Measurements from ENCODE around the gene ZNF878. TPM values are rescaled to one million over a fixed set of nuclear protein-coding genes. Genes with fewer than 3 reads are reported as not detected.
"Not testable (repeated sequence)": the region's sequence is repeated elsewhere in the genome, so short reads cannot be mapped to it uniquely, and the experiment has no call there.

ZNF878 gene
- total and polyA plus RNA-seq, 2 of the 13 experiments (the other 11 are each of a cell fraction or from before 2014, with no cell fraction given): 0.46 to 5.2 TPM

DNA sequence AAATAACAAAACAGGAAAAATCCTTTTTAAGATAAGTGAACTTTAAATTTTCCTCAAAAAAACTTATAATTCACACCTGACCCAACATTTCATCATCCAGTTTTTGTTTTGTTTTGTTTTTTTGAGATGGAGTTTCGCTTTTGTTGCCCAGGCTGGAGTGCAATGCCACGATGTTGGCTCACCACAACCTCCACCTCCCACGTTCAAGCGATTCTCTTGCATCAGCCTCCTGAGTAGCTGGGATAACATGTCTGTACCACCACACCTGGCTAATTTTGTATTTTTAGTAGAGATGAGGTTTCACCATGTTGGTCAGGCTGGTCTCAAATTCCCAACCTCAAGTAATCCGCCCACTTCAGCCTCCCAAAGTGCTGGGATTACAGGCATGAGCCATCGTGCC, 30.6 kb upstream of the ZNF878 start:
- ATAC-seq; BruUV-seq (replicated peaks); H3K27ac ChIP-seq (ENCODE audit: extremely low read length, insufficient read depth, low read length); FAIRE-seq; H4K20me1 ChIP-seq (ENCODE audit: insufficient read depth, low read length); H3K9ac ChIP-seq (ENCODE audit: insufficient read depth, low read depth, low read length); intact Hi-C loops (cut with micrococcal nuclease; ENCODE audit: unreplicated experiment); H3K4me2 ChIP-seq (ENCODE audit: low read depth, low read length); DNase-seq (ENCODE audit: low spot score); POLR2A ChIA-PET; H2AFZ ChIP-seq (ENCODE audit: low read length); H3K4me3 ChIP-seq (replicated peaks in 1 of 3; ENCODE audit: insufficient read depth in 1 of 3, low read depth in 2 of 3, low read length in 3 of 3); H3K36me3 ChIP-seq (replicated peaks in 1 of 2; ENCODE audit: control insufficient read depth in 1 of 2, insufficient read depth in 2 of 2, low read length in 2 of 2); H3K79me2 ChIP-seq (ENCODE audit: insufficient read depth, low read length); H3K27me3 ChIP-seq (ENCODE audit: control insufficient read depth in 1 of 2, insufficient read depth in 2 of 2, low read length in 2 of 2); H3K4me1 ChIP-seq (ENCODE audit: insufficient read depth, low read length); in situ Hi-C loops (cut with HindIII; ENCODE audit: extremely low pct_ligation_motif_present, low pct_unique_long_range_greater_than_20kb); CTCF ChIA-PET (ENCODE audit: low intra/inter-chr PET ratio, low total read pairs); H3K9me3 ChIP-seq (ENCODE audit: low read length): not testable (repeated sequence)
- whole genome bisulfite sequencing (ENCODE audit: low lambda C conversion rate): 26% methylated on average over 6 of the region's 6 CpGs
- TF ChIP-seq, protein P1, sequence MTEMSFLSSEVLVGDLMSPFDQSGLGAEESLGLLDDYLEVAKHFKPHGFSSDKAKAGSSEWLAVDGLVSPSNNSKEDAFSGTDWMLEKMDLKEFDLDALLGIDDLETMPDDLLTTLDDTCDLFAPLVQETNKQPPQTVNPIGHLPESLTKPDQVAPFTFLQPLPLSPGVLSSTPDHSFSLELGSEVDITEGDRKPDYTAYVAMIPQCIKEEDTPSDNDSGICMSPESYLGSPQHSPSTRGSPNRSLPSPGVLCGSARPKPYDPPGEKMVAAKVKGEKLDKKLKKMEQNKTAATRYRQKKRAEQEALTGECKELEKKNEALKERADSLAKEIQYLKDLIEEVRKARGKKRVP (CRISPR knock-in tag; IDR thresholded peaks at IDR 0.05): peak in 1 of 2 experiments; percentile 65; a peak in 2 of 4 replicates

DNA sequence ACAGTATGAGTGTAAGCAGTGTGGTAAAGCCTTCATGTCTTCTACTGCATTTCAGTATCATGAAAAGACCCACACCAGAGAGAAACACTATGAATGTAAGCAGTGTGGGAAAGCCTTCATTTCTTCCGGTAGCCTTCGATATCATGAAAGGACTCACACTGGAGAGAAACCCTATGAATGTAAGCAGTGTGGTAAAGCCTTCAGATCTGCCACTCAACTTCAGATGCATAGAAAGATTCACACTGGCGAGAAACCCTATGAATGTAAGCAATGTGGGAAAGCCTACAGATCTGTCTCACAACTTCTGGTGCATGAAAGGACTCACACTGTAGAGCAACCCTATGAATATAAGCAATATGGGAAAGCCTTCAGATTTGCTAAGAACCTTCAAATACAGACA, 24.6 kb upstream of the ZNF878 start:
- CTCF ChIA-PET (ENCODE audit: low intra/inter-chr PET ratio, low total read pairs): no interaction called here
- Histone ChIP-seq H4K20me1 (ENCODE audit: insufficient read depth, low read length) (no peaks in the 10 kb centered on the region), H3K9ac (ENCODE audit: insufficient read depth, low read depth, low read length) (no peak overlapping the region), H3K36me3 (replicated peaks in 1 of 2; ENCODE audit: control insufficient read depth in 1 of 2, insufficient read depth in 2 of 2, low read length in 2 of 2) (peaks cover 2 to 20% of the 10 kb centered on the region in 2 experiments; a peak in 3 of 5 replicates), H3K4me1 (ENCODE audit: insufficient read depth, low read length) (no peaks in the 10 kb centered on the region), H3K27me3 (ENCODE audit: control insufficient read depth in 1 of 2, insufficient read depth in 2 of 2, low read length in 2 of 2) (no peaks in the 10 kb centered on the region), H3K27ac (ENCODE audit: extremely low read length, insufficient read depth, low read length) (no peak overlapping the region), H2AFZ (ENCODE audit: low read length) (no peak overlapping the region), H3K9me3 (ENCODE audit: low read length) (peaks cover 27% of the 10 kb centered on the region), H3K79me2 (ENCODE audit: insufficient read depth, low read length) (no peaks in the 10 kb centered on the region), H3K4me2 (ENCODE audit: low read depth, low read length) (no peak overlapping the region), H3K4me3 (replicated peaks in 1 of 3; ENCODE audit: insufficient read depth in 1 of 3, low read depth in 2 of 3, low read length in 3 of 3) (no peak overlapping the region)
- ATAC-seq: no peak
- POLR2A ChIA-PET: no interaction called here
- in situ Hi-C loops (cut with HindIII; ENCODE audit: extremely low pct_ligation_motif_present, low pct_unique_long_range_greater_than_20kb): no loop called here
- 82% methylated on average over 3 of the region's 3 CpGs for WGBS (ENCODE audit: low lambda C conversion rate)
- intact Hi-C loops (cut with micrococcal nuclease; ENCODE audit: unreplicated experiment): no loop called here
- FAIRE-seq: no peak
- DNase-seq (ENCODE audit: low spot score): no peak
- TF ChIP-seq PRMT3 (CRISPR knock-in tag; IDR thresholded peaks at IDR 0.05; ENCODE audit: borderline replicate concordance, low read depth) (no peak), ZNF652 (CRISPR knock-in tag; IDR thresholded peaks at IDR 0.05; ENCODE audit: borderline replicate concordance, low read depth) (no peak), ZNF629 (CRISPR knock-in tag; conservative IDR thresholded peaks at IDR 0.05) (no peak), CBX5 (CRISPR knock-in tag; IDR thresholded peaks at IDR 0.05; ENCODE audit: borderline replicate concordance) (no peak), ZNF776 (CRISPR knock-in tag; IDR thresholded peaks at IDR 0.05) (no peak)
- TF ChIP-seq, protein P2, sequence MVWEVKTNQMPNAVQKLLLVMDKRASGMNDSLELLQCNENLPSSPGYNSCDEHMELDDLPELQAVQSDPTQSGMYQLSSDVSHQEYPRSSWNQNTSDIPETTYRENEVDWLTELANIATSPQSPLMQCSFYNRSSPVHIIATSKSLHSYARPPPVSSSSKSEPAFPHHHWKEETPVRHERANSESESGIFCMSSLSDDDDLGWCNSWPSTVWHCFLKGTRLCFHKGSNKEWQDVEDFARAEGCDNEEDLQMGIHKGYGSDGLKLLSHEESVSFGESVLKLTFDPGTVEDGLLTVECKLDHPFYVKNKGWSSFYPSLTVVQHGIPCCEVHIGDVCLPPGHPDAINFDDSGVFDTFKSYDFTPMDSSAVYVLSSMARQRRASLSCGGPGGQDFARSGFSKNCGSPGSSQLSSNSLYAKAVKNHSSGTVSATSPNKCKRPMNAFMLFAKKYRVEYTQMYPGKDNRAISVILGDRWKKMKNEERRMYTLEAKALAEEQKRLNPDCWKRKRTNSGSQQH (CRISPR knock-in tag; IDR thresholded peaks at IDR 0.05; ENCODE audit: low read depth): no peak
- TF ChIP-seq, protein P3, sequence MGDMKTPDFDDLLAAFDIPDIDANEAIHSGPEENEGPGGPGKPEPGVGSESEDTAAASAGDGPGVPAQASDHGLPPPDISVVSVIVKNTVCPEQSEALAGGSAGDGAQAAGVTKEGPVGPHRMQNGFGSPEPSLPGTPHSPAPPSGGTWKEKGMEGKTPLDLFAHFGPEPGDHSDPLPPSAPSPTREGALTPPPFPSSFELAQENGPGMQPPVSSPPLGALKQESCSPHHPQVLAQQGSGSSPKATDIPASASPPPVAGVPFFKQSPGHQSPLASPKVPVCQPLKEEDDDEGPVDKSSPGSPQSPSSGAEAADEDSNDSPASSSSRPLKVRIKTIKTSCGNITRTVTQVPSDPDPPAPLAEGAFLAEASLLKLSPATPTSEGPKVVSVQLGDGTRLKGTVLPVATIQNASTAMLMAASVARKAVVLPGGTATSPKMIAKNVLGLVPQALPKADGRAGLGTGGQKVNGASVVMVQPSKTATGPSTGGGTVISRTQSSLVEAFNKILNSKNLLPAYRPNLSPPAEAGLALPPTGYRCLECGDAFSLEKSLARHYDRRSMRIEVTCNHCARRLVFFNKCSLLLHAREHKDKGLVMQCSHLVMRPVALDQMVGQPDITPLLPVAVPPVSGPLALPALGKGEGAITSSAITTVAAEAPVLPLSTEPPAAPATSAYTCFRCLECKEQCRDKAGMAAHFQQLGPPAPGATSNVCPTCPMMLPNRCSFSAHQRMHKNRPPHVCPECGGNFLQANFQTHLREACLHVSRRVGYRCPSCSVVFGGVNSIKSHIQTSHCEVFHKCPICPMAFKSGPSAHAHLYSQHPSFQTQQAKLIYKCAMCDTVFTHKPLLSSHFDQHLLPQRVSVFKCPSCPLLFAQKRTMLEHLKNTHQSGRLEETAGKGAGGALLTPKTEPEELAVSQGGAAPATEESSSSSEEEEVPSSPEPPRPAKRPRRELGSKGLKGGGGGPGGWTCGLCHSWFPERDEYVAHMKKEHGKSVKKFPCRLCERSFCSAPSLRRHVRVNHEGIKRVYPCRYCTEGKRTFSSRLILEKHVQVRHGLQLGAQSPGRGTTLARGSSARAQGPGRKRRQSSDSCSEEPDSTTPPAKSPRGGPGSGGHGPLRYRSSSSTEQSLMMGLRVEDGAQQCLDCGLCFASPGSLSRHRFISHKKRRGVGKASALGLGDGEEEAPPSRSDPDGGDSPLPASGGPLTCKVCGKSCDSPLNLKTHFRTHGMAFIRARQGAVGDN (CRISPR knock-in tag; IDR thresholded peaks at IDR 0.05): no peak
- BruUV-seq (replicated peaks): no TSS peak
